Peyer's patch (tissue), 4 donors: ENCODE results near the gene GREM1. TPM values are rescaled to one million over a fixed set of nuclear protein-coding genes. Genes with fewer than 3 reads are reported as not detected.

Experiments
- total RNA-seq, 4 donors: library from RNA; depleted of rRNA; stranded (reverse); fragments of >200 nt; gene quantifications; one replicate each; pipeline ENCODE4 v1.1.0, GENCODE V29; 2016

GREM1 gene
- total RNA-seq, 4 donors from 2014 or later: 3.0 to 13.3 (median 6.6) TPM

Other genes starting within 250 kb of the GREM1 start
- gene GOLGA8N, start 124.5 kb upstream of the GREM1 start, total RNA-seq: 10 to 100 TPM in 3 of 4 donors, 1 to 10 TPM in 1; 9.8 to 61.9 (median 16.6) TPM
- 10 to 100 TPM in 1 of 4 donors, 1 to 10 TPM in 3; 3.2 to 22.3 (median 6.3) TPM for gene ARHGAP11A, start 102.5 kb upstream of the GREM1 start, total RNA-seq
- 10 to 100 TPM in 1 of 4 donors, 1 to 10 TPM in 2, not detected in 1; 2.5 to 17.2 (median 3.2) TPM for gene SCG5, start 76.3 kb upstream of the GREM1 start, total RNA-seq